AG20443 (cell line): ENCODE data around the gene RBM17.
A peak's percentile ranks its signal among the peaks of the same experiment; 100 is the strongest.
"Not testable (repeated sequence)": the region's sequence is repeated elsewhere in the genome, so short reads cannot be mapped to it uniquely, and the experiment has no call there.

Experiments
- DNase-seq: peaks from one replicate; pipeline ENCODE4 v3.0.0; 2012; ENCODE audit warnings: low spot score, mixed read lengths

Gene RBM17

GRCh38 chr10:6161921-6162320 lies 73.1 kb downstream of the RBM17 start:
- DNase-seq = no peak

- DNase-seq = no peak
Observed at GRCh38 chr10:6162589-6163356, 73.9 kb downstream of the RBM17 start.

- DNase-seq = peak; percentile 97
Observed at GRCh38 chr10:6163364-6164270, 74.8 kb downstream of the RBM17 start.

- DNase-seq = no peak
Observed at GRCh38 chr10:6164271-6165095, 75.6 kb downstream of the RBM17 start.

- DNase-seq = no peak
Observed at GRCh38 chr10:6165221-6165725, 76.4 kb downstream of the RBM17 start.

- not testable (repeated sequence) for DNase-seq
Observed at GRCh38 chr10:6165933-6166332, 77.1 kb downstream of the RBM17 start.
